NCI-H345 treated with DMSO at 0.1 percent for 48 hours (cell line): Measurements from ENCODE around the gene MPPED2.
"Not testable (repeated sequence)": the region's sequence is repeated elsewhere in the genome, so short reads cannot be mapped to it uniquely, and the experiment has no call there.

Experiments
- DNase-seq: peaks from one replicate; lab custom pipeline; 2025; ENCODE audit not compliant: unreplicated experiment; lab: John Stamatoyannopoulos, UW

The MPPED2 gene

DNA sequence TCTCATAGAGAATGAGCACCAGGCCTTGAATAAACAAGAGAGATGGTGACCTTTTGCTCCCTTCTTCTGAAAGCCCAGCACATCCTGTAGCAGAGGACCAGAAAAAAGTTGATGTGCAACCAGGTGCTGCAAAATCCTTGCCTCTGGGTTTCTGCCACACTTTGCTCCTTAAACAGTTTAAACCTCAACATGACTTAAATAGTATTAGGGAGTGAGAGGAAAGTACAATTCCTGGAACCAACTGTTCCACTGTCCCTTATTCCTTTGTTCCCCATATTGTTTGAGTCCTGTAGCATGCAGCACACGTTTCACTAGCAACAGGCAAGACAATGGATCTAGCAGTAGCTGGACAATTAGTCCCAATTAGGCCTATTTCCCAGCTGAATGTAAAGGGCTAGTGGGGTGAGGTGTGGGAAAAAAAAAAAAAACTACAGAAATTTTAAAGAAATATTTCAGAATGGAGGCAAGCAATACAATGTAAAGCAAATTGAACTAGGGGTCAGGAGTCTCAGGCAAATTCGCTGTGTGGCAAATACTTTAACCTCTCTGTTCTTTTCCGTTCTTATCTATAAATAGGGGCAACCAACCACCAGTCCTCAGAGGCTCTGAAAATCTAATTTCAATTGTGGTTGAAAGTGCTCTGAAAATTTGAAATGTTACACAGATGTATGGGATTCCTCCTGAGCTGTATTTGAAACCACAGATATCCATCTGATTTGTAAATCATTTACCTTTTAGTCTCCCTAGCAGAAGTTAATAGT, 6.6 kb downstream of the MPPED2 start:
- DNase-seq = no peak

DNA sequence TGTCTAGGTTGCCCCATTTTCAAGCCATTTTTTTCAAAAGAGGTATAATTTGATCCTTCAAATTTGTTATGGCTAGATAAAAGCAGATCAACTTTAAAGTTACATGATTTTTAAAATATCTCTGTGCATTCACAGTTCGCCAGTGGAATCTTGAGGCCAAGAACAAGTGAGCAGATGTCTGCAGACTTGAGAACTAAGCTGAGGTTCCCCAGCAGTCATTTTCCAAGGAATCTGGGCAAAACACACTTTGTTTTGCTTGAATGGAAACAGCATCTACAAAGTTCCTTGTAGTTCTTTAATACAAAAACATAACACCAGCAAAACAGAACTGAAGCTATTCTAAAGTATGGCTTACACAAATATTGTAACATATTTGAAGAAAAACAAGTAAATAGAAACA, 7.7 kb downstream of the MPPED2 start:
- DNase-seq = no peak

DNA sequence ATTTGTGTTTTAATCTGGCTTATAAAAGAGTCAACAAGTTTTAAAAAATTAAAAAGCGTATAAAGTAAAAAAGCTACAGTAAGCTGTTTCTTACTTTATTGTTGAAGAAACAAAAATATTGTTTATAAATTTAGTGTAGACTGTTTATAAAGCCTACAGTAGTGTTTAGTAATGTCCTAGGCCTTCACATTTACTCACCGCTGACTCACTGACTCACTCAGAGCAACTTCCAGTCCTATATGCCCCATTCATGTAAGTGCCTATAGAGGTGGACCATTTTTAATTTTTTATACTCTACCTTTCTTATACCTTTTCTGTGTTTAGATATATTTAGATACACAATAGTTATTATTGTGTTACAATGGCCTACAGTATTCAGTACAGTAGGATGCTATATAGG, 12.2 kb downstream of the MPPED2 start:
- DNase-seq = no peak

DNA sequence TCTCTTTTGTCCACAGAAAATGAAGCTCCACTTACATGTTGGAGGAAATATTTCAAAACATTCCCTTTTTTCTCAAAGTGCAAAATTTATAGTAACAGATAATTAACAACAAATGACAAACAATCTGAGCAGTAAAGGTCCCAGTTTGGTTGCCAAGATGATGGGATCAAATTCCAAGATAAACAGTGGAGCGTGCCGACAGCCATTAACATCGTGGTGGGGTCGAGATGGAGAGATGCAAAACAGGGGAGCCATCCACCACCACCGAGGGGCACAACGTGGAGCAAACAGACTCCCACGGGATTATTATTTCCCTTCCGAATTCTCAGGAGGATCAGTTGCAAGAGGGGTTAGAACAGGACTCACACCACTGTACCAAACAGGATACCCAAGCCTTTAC, 17.2 kb downstream of the MPPED2 start:
- DNase-seq = no peak

DNA sequence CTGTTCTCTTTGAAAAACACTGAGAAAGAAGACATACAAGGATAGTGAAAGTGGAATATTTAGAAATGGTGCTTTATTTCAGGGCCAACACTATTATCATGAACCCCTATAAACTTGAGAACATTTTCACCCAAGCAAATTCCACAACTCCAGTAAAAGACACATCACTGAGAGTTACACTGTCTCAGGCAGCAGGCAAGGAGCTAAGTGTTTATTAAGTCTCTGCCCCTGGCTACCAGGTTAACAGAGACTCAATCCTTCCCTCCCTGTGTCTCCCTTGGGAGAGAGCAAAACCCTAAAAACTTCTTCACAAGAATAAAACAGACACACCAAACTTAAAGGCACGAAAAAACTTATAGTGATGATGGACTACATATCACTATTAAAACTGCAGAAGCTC, 18.5 kb downstream of the MPPED2 start:
- DNase-seq = no peak

DNA sequence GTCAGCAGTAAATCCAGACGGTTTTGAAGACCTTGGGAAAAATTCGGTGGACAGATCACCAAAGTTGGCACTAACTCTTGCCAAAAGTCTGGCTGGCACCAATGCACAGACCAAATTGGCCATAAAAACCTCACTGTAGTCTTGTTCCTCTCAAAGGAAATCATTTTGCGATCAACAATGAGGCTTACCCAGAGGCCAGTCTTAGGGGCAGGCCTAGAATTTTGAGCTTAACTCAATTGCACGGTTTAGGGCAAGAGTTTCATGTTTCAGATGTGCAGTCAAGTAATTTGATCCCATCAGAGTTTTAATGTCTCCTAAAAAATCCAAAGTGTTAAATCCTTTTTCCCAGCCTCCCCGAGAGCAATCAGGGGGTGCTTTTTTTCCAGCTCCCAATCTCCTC, 19.0 kb downstream of the MPPED2 start:
- no peak for DNase-seq

DNA sequence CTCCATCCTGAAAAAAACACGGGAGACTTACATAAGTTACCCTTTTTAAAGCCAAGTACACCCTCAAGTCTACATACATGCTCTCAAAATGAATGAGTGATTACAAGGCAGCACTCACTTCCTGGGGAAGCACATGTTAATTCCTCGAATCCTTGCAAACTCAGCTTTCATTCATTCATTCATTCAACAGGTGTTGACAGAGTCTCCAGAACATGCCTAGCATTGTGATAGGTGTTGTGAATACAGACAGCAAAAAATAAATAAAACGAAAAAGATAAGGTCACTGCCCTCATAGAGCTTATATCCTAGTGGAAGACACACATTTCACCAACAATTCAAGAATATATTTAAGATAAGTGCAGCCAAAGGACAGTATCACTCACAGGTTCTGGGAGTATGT, 19.7 kb downstream of the MPPED2 start:
- DNase-seq = no peak

DNA sequence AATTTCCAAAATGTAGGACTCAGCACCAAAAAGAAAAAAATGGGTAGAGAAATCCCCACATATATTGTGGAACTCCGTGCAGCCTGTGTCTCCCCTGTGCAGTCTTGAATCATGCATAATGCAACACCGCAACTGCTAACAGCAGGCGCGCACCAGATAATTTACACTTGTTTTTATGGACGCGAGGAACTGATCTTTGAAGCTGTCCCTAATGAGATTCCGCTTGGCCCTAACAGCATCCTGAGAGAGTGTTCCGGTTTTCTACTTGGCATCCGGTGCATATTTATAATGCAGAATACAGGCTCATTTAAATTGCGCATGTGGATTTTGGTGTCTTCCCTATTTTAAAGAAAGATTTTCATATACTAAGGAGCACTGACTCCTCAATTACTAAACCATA, 21.1 kb downstream of the MPPED2 start:
- no peak for DNase-seq

DNA sequence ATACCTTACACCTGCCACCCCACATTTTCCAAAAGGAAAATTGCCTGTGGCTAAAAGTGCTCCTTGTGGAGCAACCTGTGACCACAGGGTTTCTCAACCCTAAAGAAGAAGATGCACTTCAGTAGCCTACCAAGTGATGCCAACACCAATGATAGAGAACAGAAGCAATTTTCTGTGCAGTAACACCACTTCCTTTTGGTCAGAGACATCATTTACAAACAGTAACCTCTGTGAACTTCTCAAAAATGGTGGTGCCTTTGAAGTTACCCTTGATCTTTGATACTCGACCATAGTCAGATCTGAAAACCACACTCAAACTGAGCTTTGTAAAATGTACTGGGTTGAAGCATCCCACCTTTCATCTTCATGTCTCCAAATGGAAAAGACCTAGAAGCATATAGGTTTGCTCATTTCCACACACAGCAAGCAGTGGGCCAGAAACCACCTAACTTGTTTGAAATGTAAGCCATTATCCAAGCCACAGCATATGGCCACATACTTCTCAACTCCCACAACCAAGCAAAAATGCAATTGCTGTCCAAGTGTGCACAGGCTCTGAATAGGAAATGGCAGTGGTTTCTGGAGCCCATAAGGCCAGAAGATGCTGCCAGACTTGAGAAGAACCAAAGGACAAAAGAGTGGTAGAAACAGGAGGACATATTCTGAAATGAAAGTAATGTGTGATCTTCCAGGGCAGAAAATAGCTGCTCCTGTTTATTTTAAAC, 24.3 kb downstream of the MPPED2 start:
- no peak for DNase-seq

DNA sequence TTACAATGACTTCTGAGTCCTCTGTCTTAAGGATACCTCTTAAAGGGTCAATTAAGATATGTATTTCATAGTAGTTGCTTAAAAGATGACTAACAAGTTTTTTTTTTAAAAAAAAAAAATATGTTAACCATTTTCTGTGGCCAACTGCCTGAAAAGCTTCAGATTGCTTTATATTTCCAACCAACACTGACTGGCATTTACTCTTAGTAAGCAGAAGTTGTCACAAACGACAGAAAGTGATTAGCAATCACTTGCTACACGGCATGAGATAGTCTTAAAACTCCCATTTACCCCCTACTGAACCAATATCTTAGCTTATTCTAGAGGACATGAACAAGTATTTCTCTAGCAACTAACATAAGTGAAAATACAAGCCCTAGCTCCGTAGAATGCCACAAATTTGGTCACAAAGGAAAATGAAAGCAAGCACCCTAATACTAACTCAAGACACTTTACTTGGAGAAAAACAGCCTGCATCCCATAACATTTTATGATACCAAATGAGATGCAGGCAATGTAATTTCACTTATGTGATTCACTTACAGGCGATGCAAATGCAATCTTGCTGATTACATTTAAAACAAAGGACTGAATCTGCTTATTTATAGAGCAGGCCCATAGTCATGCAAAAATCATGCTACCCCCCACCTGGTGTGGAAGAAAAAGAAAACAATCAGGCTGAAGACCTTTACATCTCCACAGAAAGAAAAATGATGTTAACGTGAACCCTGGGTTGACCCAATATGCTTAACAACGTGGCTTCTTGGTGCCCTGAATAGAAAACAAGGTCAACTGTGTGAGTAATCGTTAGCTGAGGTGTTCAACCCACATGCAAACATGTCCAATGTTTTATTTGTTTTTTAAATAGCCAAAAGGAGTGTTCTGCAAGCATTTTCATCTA, 25.7 kb downstream of the MPPED2 start:
- no peak for DNase-seq

DNA sequence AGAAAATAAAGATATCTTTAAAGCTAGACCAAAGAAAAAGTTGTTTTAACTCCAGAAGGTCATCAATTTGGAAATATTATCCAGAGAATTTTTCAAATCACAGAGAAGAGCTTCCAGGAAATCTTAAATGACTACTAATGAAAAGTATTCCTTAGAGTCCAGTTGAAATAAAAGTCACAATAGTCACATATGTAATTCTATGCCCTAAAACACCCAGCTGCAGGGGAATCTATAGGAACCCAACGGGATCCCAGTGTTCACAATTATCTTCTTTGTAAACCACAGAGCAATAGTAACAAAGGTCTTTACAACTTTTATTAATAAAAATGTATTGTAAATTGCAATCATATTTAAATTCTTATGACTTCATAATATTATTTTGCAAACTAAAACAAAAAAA, 27.1 kb downstream of the MPPED2 start:
- DNase-seq = no peak

DNA sequence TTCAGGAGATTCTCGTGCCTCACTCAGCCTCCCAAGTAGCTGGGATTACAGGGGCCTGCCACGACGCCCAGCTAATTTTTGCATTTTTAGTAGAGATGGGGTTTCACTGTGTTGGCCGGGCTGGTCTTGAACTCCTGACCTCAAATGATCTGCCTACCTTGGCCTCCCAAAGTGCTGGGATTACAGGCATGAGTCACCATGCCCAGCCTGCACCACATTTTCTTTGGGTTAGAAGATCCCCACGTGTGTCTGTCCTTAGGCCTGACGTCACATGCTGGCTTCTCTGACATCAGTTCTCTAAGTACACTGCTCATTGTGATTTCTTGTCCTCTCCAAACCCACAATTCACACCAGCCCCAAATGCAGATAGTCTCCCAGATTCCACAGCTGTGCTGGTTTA, 31.6 kb downstream of the MPPED2 start:
- DNase-seq = not testable (repeated sequence)

DNA sequence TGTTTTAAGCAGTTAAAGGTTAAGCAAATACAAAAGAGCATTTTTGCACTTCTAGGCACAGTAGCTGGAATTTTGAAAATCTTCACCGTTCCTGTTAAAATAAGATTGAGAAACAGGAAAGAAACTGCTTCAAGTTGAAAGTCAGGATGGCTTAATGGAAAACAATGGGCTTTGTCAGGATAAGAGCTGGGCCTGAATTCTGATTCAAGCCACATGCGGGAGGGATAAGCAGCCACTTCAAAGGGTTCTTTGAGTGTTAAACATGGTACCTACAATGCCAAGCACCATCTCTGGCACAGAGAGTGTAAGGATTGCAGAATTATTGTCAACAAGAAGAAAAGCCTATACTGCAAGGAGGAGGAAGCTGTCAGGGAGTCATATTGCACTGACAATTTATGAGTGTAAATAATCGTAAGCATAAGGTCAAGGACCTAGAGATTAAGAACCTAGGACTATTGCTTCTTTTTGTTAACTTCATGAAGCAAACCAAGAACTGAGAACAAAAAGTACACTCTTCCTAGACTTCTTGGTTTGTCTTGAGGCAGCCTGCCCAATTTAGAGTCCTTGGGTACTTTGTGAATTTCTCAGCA, 32.5 kb downstream of the MPPED2 start:
- no peak for DNase-seq

DNA sequence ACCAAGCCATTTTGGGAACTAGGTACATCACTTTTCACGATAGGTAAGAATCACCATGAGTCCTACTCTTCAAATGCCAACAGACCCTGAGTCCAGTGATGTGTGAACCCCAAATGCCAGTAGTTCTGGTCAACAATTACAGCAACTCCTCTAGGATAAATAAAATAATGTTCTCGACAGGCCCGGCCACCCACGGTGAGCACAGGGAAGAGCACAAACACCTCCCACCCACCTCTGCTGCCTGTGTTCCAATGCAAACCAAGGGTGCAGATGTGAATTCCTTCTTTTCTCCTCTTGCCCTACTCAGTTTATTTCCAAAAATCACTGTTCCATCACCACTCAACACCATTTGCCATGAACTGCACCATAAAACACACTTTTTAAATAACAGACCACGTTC, 33.3 kb downstream of the MPPED2 start:
- DNase-seq = no peak

DNA sequence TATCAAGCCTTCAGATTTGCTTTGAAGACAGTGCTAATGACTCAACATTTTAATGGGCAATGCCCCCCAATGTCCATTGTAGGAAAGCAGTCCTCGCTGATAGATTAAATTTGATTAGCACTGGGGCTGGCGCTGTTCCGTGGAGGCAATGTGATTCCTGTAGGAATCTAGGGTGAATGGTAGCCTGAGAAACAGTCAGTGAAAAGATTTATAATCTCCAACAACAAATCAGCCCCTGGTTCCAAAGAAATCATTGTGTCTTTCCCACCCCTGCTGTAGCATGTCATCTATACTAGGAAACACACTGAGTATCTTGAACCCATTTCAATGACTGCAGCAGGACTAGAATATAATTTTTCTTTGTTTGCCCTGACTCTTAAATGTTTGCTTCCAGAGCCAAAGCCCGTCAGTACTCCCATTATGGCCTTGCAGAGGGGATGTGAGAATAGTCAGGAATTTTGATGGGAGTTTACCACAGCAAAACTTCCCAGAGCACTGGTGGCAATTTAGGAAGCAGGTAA, 36.1 kb downstream of the MPPED2 start:
- no peak for DNase-seq

DNA sequence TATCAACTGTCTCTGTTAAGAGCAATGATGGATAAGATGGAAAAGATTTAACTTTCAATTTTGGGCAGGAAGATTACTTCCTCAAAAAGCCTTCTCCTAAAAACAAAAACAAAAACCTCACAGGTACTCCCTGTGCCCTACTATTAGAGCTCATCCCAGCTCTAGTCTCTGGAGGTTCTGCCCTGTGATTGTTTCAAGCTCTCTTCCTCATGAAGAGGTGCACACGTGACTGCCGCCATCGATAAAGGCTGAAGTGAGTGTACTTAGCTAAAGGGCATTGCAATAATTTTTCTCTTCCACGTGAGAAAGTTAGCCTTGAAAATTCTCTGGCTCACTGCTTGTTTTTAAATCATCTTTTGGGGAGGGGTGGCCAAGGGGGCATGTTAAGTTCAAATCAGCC, 36.6 kb downstream of the MPPED2 start:
- DNase-seq = no peak

DNA sequence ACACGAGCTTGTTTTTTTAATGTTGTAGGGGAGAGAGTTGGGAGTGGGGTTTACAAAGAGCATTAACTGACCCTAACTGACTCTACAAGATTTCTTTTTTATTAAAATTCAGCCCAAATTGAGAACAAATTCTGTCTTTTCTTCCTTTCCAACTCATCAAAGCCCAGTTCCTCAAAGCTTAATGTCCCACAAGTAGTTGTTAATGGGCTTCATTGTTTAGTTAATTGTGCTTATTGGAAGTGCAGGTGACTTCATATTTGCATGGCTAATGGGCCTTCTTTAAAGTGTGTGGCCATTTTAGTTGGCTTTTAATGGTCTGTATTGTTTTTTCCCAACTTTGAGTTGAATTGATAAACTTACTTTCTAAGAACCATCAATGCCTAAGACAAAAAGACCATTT, 39.8 kb downstream of the MPPED2 start:
- DNase-seq = no peak

DNA sequence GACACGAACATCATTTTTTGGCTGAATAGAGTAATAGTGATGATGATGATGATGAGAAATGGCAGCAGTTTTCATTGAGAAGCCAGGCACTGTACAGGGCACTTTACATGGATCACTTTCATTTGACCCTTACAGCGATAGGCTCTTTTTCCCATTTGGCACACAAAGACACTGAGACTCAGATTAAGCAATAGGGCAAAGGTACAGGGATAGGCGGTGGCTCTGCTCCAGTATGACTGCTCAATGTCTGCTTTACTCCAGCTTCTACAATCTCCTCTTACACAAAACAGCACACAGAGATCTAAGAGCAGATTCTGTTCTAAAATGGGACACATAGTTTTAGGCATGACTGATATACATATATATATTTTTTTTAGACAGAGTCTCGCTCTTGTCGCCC, 40.6 kb downstream of the MPPED2 start:
- no peak for DNase-seq

DNA sequence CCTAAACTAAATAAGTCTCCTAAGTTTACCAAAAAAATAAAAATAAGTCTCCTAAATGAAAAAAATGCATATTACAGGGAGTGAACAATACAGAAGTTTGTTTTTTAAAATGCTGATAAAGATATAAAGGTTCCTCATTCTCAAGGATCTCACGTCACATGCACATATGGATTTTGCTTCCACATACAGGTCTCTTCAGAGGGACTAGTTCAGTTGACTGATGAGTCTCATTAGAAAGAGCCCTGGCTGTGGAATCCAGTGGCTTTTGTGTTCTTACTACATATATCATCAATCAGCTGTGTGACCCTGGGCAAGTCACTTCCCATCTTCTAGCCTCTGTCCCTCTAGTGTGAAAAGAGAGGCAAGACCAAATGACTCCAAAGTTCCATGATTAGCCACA, 43.1 kb downstream of the MPPED2 start:
- no peak for DNase-seq

DNA sequence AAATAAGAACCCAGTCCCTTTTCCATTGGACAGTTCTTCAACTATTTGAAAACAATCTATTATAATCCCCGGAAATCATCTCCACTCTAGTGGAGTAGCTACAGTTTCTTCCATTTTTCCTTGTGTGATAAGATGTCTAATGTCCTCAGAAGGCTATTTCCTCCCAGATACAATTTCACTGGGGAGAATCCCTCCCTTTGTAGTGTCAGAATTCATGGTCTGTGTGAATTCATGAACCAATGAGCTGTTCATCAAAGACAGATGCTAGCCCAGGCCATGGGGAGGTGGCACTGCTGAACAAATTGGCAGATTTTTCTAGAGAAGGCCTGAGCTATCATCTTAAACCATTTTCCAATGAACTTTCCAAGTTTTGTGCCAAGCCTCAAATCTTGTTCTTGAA, 45.4 kb downstream of the MPPED2 start:
- DNase-seq = no peak

DNA sequence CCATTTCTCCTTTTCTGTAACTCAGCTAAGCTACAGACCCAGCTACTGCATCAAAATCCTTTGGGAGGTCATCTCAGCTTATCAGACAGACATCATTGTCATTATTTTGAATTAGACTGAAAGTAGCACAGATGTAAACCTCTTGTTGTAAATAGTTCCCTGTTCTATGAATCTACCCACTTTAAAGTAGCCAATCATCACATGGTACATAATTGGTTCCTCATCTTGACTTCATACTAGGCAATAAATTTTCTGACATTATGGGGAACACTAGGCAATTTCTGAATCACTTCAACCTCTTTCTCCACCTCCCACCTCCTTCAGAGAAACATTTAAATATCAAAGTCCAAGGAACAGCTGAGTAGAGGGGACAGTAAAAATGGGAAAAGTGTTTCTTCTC, 47.9 kb downstream of the MPPED2 start:
- DNase-seq = no peak
